GM20000 (cell line): Measurements from ENCODE around the gene IQCH.

ENCODE experiments used
- DNase-seq: peaks from one replicate; pipeline ENCODE4 v3.0.0; 2012; ENCODE audit warnings: low spot score
- TF ChIP-seq, protein P1 (sequence below): IDR thresholded peaks from 2 replicates; pipeline ENCODE4 v1.5.1; 2012; ENCODE audit warnings: mild to moderate bottlenecking, control low read depth; ENCODE audit errors: extremely low read depth, missing control alignments

IQCH gene

DNA sequence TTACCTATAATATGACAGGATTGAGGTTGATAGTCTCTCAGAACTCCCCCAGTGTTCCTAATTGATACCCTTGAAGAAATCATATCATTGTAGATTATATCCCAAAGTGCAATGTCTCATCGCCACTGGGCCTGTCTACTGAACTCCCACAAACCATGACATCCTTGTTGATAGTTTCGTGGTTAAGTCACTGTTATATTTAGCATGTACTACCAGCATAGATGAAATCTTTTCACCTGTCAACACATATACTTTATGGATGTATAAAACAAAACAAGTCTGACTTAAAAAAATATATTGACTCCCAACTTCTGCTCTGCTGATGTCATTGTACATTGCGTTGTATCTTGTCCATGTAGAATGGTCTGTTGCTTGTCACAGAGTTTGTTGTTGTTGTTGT is 128.1 kb downstream of the IQCH start:
- TF ChIP-seq, protein P1, sequence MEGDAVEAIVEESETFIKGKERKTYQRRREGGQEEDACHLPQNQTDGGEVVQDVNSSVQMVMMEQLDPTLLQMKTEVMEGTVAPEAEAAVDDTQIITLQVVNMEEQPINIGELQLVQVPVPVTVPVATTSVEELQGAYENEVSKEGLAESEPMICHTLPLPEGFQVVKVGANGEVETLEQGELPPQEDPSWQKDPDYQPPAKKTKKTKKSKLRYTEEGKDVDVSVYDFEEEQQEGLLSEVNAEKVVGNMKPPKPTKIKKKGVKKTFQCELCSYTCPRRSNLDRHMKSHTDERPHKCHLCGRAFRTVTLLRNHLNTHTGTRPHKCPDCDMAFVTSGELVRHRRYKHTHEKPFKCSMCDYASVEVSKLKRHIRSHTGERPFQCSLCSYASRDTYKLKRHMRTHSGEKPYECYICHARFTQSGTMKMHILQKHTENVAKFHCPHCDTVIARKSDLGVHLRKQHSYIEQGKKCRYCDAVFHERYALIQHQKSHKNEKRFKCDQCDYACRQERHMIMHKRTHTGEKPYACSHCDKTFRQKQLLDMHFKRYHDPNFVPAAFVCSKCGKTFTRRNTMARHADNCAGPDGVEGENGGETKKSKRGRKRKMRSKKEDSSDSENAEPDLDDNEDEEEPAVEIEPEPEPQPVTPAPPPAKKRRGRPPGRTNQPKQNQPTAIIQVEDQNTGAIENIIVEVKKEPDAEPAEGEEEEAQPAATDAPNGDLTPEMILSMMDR: no peak
- no peak for DNase-seq

DNA sequence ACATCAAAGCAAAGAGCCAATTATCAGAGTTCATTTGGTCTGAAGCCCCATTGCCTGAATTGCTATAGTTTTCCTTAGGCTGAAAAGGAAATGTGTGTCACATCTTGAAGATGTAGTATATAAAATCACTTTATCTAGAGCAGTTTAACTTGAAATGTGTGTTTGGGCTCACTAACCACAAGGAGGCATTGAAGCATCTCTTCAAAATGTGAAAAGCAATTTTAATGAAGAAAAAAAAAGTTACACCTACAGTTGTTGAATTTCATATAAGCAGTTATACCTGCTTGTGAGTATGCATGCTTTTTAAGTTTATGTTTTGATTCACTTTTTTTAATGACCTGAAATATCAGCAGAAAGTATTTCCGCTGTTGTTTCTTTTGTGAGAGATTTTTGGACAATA is 129.3 kb downstream of the IQCH start:
- TF ChIP-seq, protein P1: no peak
- DNase-seq: no peak

DNA sequence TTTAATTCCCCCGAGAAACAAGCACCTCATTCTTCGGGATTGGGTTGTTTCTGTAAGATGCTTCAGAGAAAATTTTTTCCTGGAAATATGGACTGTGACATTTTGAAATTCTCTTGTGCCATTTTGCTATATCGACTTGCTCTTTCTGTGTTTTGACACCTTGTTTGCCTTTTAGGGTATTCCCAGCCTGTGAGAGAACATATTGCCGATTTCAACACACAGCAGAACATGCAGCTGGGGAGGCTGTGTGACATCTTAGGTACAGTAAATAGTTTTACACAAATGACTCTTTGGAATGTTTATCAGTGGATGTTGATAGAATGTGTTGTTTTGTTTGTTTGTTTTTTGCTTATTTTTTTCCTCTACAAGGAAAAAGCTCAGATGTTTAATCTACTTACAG is 130.2 kb downstream of the IQCH start:
- TF ChIP-seq, protein P1: no peak
- no peak for DNase-seq

DNA sequence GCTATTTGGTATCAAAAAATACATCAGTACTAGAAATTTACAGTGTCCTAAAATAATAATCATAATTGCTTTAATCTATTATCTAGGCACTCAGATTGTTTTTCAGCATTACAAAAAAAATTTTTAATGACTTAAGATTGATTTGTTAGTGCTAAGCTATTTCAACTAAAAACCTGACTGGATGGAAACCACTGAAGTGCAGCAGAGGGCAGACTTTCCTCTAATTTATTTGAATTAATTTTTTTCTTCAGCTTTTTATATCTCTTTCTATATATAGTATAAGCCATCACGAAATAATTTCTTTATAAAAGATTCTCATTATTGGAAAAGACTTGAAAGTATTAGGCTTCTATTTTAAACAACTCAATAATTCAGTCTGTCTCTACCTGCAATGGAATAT is 131.4 kb downstream of the IQCH start:
- TF ChIP-seq, protein P1: no peak
- DNase-seq: no peak

DNA sequence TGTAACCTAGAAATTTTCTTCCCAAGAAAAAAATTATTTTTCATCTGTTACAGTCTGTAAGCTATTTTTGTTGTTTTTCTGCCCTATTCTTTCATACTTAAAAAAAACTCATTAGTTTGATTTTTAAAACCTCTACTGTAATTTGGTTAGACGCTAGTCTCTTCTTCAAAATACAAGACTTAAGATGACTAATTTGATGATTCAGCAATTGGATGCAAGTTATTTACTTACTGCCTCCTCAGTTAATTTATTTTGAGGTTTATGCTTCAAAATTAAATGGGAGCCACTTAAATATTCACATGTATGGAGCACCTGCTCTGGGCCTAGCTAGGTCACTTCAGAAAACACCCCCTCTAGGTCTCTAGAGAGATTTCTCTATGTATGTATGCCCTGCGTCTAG is 132.4 kb downstream of the IQCH start:
- TF ChIP-seq, protein P1: no peak
- no peak for DNase-seq

DNA sequence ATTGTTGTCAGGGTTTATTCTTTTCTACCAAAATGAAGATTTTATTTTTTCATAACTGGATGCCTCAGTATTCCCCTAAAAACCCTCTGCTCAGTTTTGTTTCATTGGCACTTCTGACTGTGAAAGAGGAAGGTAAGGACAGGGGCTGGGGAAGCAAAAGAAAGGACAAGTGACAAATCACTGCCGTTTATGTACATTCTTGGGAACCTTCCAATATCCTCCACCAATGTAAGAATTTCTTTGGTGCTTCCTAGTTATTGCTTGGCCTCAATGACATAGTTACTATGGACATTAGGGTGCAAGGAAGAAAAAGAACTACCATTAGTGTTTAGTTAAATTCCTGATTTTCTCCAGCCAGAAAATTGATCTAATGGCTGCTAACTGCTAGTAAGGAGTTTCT is 135.4 kb downstream of the IQCH start:
- TF ChIP-seq, protein P1: no peak
- no peak for DNase-seq

DNA sequence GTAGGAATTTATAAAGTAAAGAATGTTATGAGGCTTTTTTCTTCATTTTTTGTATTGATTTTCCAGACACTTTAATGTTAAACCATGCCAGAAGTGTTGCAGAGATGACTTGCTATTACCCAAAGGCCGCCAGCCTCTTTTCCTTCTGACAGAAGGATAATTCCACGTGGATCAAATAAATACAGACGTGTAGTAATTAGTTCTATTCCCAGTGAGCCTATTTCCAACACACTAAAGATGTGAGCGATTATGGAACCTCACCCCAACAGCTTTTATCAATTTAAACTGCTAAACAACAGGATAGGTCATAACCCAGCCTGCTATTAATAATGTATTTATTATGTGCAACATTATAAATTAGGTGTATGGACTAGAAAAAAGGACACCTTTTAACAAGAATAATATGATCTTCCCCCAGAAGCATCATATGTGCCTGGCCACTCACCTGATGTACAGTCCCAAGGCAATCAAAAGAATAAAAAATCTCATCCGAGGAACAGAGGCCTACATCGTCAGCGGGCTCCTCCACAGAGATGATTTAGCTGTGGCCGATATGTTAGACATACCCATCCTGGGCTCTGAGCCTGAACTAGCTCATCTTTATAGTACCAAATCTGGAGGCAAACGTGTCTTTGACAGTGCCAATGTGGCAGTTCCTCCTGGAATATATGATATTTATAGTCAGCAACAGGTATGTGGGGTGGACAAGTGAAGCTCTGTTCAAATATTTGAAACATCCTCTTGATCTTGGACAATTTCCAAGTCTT is 140.5 kb downstream of the IQCH start:
- no peak for DNase-seq
- TF ChIP-seq, protein P1: no peak
